Measurements from ENCODE around the gene MUTYH. TPM values are rescaled to one million over a fixed set of nuclear protein-coding genes. Genes with fewer than 3 reads are reported as not detected.
"Not testable (repeated sequence)": the region's sequence is repeated elsewhere in the genome, so short reads cannot be mapped to it uniquely, and the experiment has no call there.

MUTYH gene
- total RNA-seq, 2 experiments from 2014 or later = 49.2 to 51.8 TPM

DNA sequence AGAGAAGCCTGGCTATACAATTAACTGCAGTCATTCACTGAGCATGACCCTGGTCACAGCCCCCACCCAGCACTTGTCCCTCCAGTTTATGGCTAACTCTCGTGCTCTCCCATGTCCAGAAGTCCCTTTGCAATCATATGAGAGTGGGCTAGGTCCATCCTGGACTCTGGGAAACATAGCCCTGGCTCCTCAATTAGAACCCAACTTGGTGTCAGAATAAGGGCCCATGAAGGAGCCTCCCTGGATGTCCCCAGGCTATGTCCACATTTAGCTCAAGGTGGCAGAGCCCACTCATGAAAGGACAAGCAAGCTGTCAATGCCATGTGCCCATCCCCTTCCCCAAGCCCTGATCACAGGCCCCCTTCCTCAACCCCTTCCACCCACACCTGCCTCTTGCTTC, 40.9 kb downstream of the MUTYH start:
- H3K9me3 Mint-ChIP-seq = no peaks in the 10 kb centered on the region
- ChIA-PET POLR2A (no interaction called here), CTCF (interaction anchor here (0.7 to 13.7 kb wide), 11 partner anchors 10 to 506 kb away, joined by 3 to 259 read pairs (median 4); partner anchors contain the start of genes HECTD3, MUTYH, TOE1 and UROD)
- H3K4me3 Mint-ChIP-seq = no peak overlapping the region
- H3K27me3 Mint-ChIP-seq = no peaks in the 10 kb centered on the region
- H3K36me3 Mint-ChIP-seq = no peaks in the 10 kb centered on the region
- peaks cover 2% of the 10 kb centered on the region for H3K4me1 Mint-ChIP-seq (ENCODE audit: low read depth)
- no peak for DNase-seq
- intact Hi-C loops (cut with micrococcal nuclease) = no loop called here
- H3K27ac Mint-ChIP-seq = no peak overlapping the region

DNA sequence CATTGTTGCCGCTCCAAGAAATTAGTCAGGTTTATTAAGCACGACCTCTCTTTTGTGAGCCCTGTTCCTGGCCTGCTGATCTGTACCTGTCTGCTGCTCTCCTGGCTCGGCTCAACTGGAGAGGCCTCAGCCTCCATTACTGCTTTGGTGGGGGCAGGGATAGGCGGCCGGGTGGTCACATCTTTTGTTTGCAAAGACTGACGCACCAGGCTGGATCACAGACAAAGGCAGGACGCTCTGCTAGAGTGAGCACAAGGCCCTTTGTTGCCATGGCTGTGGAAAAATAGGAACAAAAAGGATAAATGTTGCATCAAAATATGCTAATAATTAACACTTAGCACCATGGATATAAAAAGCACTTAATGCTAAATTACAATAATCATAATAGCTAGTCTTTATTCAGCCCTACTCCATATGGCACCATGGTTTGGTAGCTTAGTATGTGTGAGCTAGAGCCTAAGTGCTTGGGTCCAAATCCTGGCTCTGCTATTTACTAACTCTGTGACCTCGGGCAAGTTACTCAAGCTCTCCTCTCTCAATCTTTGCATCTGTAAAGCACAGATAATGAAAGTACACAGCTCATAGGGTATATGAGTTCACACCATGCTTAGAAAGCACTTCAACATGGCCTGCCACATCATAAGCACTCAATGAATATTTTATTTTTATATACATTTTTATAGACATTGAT, 42.4 kb downstream of the MUTYH start:
- H3K27me3 Mint-ChIP-seq = no peaks in the 10 kb centered on the region
- H3K9me3 Mint-ChIP-seq = no peaks in the 10 kb centered on the region
- POLR2A ChIA-PET = no interaction called here
- no peak for DNase-seq
- intact Hi-C loops (cut with micrococcal nuclease) = no loop called here
- H3K27ac Mint-ChIP-seq = no peak overlapping the region
- no peak overlapping the region for H3K4me3 Mint-ChIP-seq
- H3K4me1 Mint-ChIP-seq (ENCODE audit: low read depth) = peaks cover 2% of the 10 kb centered on the region
- CTCF ChIA-PET = interaction anchor here (7.7 to 13.7 kb wide), 2 partner anchors 279 to 285 kb away, joined by 195 to 259 read pairs; partner anchors contain the start of genes HECTD3 and UROD
- no peaks in the 10 kb centered on the region for H3K36me3 Mint-ChIP-seq

DNA sequence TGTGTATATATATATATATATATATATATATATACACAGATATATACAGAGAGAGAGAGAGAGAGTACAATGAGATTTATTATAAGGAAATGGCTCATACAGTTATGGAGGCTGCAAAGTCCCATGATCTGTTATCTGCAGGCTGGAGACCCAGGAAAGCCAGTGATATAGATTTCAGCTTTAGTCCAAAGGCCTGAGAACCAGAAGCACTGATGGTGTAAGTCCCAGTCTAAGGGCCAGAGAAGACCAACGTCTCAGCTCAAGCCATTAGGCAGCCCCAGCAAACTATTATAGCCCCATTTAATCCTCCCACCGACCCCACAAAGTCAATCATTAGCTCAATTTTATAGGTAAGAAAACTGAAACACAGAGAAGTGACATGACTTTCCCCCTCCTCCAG, 48.5 kb downstream of the MUTYH start:
- POLR2A ChIA-PET = no interaction called here
- Mint-ChIP-seq H3K9me3 (no peaks in the 10 kb centered on the region), H3K4me3 (no peak overlapping the region), H3K27ac (no peak overlapping the region), H3K36me3 (no peaks in the 10 kb centered on the region), H3K27me3 (no peaks in the 10 kb centered on the region), H3K4me1 (ENCODE audit: low read depth) (no peaks in the 10 kb centered on the region)
- intact Hi-C loops (cut with micrococcal nuclease) = no loop called here
- DNase-seq = no peak
- CTCF ChIA-PET = interaction anchor here (0.5 to 2.2 kb wide), 5 partner anchors 9 to 277 kb away, joined by 3 to 7 read pairs (median 3); no protein-coding TSS in a partner anchor

DNA sequence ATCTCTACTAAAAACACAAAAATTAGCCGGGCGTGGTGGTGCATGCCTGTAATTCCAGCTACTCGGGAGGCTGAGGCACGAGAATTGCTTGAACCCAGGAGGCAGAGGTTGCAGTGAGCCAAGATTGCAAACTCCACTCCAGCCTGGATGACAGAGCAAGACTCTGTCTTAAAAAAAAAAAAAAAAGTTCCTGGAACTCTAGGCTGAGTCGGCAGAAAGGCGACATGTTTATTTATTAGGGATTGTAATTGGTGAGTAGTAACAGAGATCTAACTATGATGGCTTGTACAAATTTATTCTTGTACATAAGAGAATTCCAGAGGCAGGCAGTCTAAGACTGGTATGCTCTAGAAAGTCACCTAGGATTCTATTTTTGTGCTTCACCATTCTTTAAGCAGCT, 49.2 kb downstream of the MUTYH start:
- H3K36me3 Mint-ChIP-seq; H3K4me1 Mint-ChIP-seq (ENCODE audit: low read depth); H3K9me3 Mint-ChIP-seq; H3K27me3 Mint-ChIP-seq; POLR2A ChIA-PET; DNase-seq; H3K27ac Mint-ChIP-seq; H3K4me3 Mint-ChIP-seq; intact Hi-C loops (cut with micrococcal nuclease): not testable (repeated sequence)
- CTCF ChIA-PET = interaction anchor here (0.7 to 2.2 kb wide), 3 partner anchors 9 to 307 kb away, joined by 3 to 7 read pairs (median 4); no protein-coding TSS in a partner anchor

GRCh38 chr1:45286521-45286920, 53.7 kb downstream of the MUTYH start:
- H3K9me3 Mint-ChIP-seq; H3K4me3 Mint-ChIP-seq; H3K27me3 Mint-ChIP-seq; POLR2A ChIA-PET; H3K4me1 Mint-ChIP-seq (ENCODE audit: low read depth); H3K36me3 Mint-ChIP-seq; CTCF ChIA-PET; H3K27ac Mint-ChIP-seq; DNase-seq; intact Hi-C loops (cut with micrococcal nuclease): not testable (repeated sequence)

- intact Hi-C loops (cut with micrococcal nuclease); POLR2A ChIA-PET; H3K27me3 Mint-ChIP-seq; H3K4me1 Mint-ChIP-seq (ENCODE audit: low read depth); H3K36me3 Mint-ChIP-seq; CTCF ChIA-PET; H3K27ac Mint-ChIP-seq; H3K4me3 Mint-ChIP-seq; H3K9me3 Mint-ChIP-seq; DNase-seq: not testable (repeated sequence)
Measured at GRCh38 chr1:45284858-45285257, 55.4 kb downstream of the MUTYH start.

- no peak overlapping the region for H3K27ac Mint-ChIP-seq
- no peaks in the 10 kb centered on the region for H3K4me1 Mint-ChIP-seq (ENCODE audit: low read depth)
- no peak overlapping the region for H3K4me3 Mint-ChIP-seq
- intact Hi-C loops (cut with micrococcal nuclease) = no loop called here
- ChIA-PET POLR2A (no interaction called here), CTCF (interaction anchor here (1.0 kb wide), 1 partner anchor 18 kb away, joined by 3 read pairs; no protein-coding TSS in a partner anchor)
- H3K27me3 Mint-ChIP-seq = peaks cover 2% of the 10 kb centered on the region
- H3K36me3 Mint-ChIP-seq = no peaks in the 10 kb centered on the region
- no peak for DNase-seq
- no peaks in the 10 kb centered on the region for H3K9me3 Mint-ChIP-seq
Measured at GRCh38 chr1:45282351-45282750, 57.9 kb downstream of the MUTYH start.

Other genes starting within 250 kb of the MUTYH start
- under 1 TPM; 0.51 to 0.59 TPM for gene ZSWIM5, start 133.8 kb downstream of the MUTYH start, total RNA-seq
- gene HPDL, start 13.5 kb downstream of the MUTYH start, total RNA-seq = 10 to 100 TPM; 12.7 to 14.3 TPM
- gene TOE1, start 270 bp downstream of the MUTYH start, total RNA-seq = 10 to 100 TPM; 22.8 to 23.1 TPM
- gene TESK2, start 150.7 kb upstream of the MUTYH start, total RNA-seq = 1 to 10 TPM; 4.6 to 6.0 TPM
- 1 to 10 TPM; 5.1 to 5.7 TPM for gene CCDC163, start 159.6 kb upstream of the MUTYH start, total RNA-seq
- 1 to 10 TPM; 6.0 to 6.2 TPM for gene MMACHC, start 159.9 kb upstream of the MUTYH start, total RNA-seq
- gene PRDX1, start 181.4 kb upstream of the MUTYH start, total RNA-seq = 100 to 1,000 TPM; 479 to 481 TPM
- gene AKR1A1, start 210.4 kb upstream of the MUTYH start, total RNA-seq = 100 to 1,000 TPM; 184 TPM
- gene NASP, start 243.6 kb upstream of the MUTYH start, total RNA-seq = 100 to 1,000 TPM; 233 to 235 TPM